Measurements from ENCODE around the gene HEBP2.

DNA sequence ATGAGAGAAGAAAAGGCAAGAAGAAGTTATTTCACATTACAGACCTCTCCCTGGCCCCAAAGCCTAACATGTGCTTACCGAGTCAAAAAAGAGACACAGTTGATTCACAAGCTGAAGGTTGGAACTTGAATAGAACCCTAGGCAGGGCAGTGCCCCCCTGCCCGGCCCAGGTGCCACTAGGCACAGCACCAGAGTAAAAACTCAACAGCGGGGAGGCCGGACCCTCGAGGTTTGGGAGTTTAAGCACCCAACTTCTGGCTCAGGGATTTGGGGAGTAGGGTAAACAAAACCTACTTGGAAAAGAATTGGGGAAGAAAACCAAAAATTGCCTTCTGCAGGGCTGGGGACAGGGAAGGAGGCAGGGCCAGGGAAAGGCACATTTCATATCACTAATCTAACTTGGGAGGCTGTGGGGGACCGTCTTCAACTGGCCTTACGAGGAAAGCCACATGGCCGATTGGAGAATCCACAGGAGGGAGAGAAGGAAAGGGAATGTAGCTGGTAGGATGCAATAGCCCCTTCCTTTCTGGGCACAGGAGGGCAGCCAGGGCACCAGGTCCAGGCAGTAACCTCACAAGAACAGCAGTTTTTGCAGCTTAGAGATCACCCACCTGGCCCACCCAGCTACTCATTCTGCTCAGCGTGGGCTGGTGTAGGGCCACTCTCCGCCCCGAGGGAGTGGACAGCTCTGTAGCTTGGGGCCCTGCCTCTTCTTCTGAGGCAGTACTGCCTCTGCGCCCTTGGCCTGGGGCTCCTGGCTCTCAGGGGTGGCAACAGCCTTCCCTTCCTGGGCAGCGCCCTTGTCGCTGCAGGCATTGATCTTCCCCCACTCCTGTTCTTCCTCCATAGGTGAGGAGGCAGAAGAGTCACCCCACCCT is 1.8 kb upstream of the HEBP2 start:
- no peak for TF ChIP-seq EZH2phosphoT487 (IDR thresholded peaks at IDR 0.05; ENCODE audit: low read depth)
- TF ChIP-seq, protein P1, sequence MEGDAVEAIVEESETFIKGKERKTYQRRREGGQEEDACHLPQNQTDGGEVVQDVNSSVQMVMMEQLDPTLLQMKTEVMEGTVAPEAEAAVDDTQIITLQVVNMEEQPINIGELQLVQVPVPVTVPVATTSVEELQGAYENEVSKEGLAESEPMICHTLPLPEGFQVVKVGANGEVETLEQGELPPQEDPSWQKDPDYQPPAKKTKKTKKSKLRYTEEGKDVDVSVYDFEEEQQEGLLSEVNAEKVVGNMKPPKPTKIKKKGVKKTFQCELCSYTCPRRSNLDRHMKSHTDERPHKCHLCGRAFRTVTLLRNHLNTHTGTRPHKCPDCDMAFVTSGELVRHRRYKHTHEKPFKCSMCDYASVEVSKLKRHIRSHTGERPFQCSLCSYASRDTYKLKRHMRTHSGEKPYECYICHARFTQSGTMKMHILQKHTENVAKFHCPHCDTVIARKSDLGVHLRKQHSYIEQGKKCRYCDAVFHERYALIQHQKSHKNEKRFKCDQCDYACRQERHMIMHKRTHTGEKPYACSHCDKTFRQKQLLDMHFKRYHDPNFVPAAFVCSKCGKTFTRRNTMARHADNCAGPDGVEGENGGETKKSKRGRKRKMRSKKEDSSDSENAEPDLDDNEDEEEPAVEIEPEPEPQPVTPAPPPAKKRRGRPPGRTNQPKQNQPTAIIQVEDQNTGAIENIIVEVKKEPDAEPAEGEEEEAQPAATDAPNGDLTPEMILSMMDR (IDR thresholded peaks at IDR 0.05; ENCODE audit: low read depth, low read length): no peak

Data from OCI-LY3 (cell line).